Progenitor cell of endocrine pancreas (in vitro differentiated cells): ENCODE measurements around the gene SLC23A3. TPM values are rescaled to one million over a fixed set of nuclear protein-coding genes. Genes with fewer than 3 reads are reported as not detected.
A peak's percentile ranks its signal among the peaks of the same experiment; 100 is the strongest.

Experiments used
- DNase-seq: peaks from one replicate; pipeline ENCODE4 v3.0.0; 2021; ENCODE audit warnings: low spot score; ENCODE audit not compliant: unreplicated experiment
- H3K27ac Mint-ChIP-seq: 2 replicates; pipeline ENCODE4 v1.8.0; 2021; ENCODE audit warnings: mild to moderate bottlenecking, moderate library complexity, mixed read lengths
- H3K27me3 Mint-ChIP-seq: 2 replicates; pipeline ENCODE4 v1.8.0; 2021; ENCODE audit warnings: mixed read lengths
- H3K36me3 Mint-ChIP-seq: 2 replicates; pipeline ENCODE4 v1.8.0; 2022; ENCODE audit warnings: mixed read lengths; ENCODE audit not compliant: insufficient read depth
- H3K4me1 Mint-ChIP-seq: 2 replicates; pipeline ENCODE4 v1.8.0; 2021; ENCODE audit warnings: low read depth, mixed read lengths
- H3K4me3 Mint-ChIP-seq: 2 replicates; pipeline ENCODE4 v1.8.0; 2021; ENCODE audit warnings: low read depth, mild to moderate bottlenecking, moderate library complexity, mixed read lengths
- H3K9me3 Mint-ChIP-seq: 2 replicates; pipeline ENCODE4 v1.8.0; 2021; ENCODE audit warnings: low read depth, mixed read lengths
- CTCF ChIP-seq: fragments of 200-600 bp; sonication (generic); IDR thresholded peaks from one replicate; pipeline ENCODE4 v1.5.0; 2021; ENCODE audit warnings: antibody characterized with exemption, mild to moderate bottlenecking; ENCODE audit not compliant: unreplicated experiment
- total RNA-seq: library from RNA; stranded (reverse); gene quantifications from 2 replicates; pipeline ENCODE4 v1.2.1, GENCODE V29; 2021

The SLC23A3 gene
- total RNA-seq, 1 donor from 2014 or later: 2.8 TPM

- H3K9me3 Mint-ChIP-seq: no peaks in the 10 kb centered on the region
- H3K4me1 Mint-ChIP-seq: peaks cover 5% of the 10 kb centered on the region
- H3K36me3 Mint-ChIP-seq: peaks cover 4% of the 10 kb centered on the region
- DNase-seq: no peak
- H3K27ac Mint-ChIP-seq: no peak overlapping the region
- TF ChIP-seq CTCF: no peak
- H3K27me3 Mint-ChIP-seq: peaks cover 6% of the 10 kb centered on the region
- H3K4me3 Mint-ChIP-seq: no peak overlapping the region
These were observed 11.8 kb downstream of the SLC23A3 start for GRCh38 chr2:219158025-219158424.

DNA sequence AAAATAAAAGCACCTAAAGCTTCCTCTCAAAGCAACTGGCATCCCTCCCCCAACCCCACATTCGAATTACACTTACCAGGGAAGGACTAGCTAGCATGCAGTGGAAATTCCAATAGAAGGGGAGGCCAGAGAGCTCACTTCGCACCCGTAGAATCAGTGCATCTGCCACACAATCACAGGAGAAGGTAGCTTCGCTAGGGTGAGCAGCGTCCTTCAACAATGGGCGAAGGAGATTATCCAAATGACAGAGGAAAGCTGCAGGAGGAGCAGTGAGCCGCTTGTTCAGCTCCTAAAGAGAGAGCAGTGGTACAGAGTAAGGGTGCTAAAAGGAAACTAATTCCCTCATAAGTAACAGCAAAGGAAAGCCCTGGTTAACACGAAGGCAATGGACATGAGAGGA, 12.4 kb downstream of the SLC23A3 start:
- Mint-ChIP-seq H3K27ac (no peak overlapping the region), H3K4me3 (no peak overlapping the region), H3K36me3 (peaks cover 4% of the 10 kb centered on the region), H3K4me1 (peaks cover 5% of the 10 kb centered on the region), H3K9me3 (no peaks in the 10 kb centered on the region), H3K27me3 (peaks cover 3% of the 10 kb centered on the region)
- TF ChIP-seq CTCF: no peak
- no peak for DNase-seq

DNA sequence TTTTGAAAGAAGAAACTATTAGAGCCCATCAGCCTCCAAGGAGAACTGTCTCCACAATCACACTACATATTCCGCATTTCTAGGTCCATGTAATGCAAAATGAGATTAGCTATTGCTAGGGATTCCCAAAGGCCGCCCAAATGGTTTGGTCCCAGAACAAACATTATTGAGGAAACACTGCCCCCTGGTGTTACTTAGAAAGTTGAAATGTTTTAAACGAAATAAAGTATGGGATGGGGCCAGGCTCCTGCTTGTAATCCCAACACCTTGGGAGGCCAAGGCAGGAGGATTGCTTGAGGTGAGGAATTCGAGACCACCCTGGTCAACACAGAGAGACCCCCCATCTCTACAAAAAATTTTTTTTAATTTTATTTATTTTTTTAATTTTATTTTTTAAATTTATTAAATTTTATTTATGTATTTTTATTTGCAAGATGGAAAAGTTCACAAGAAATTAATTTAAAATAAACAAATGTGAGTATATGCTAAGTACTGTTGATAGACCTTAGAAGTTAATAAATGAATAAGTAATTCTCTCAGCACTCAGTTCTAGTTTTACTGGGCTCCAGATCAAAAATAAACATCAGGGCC, 14.7 kb downstream of the SLC23A3 start:
- Mint-ChIP-seq H3K27me3 (peaks cover 3% of the 10 kb centered on the region), H3K4me3 (no peak overlapping the region), H3K27ac (no peak overlapping the region), H3K36me3 (peaks cover 4% of the 10 kb centered on the region), H3K9me3 (no peaks in the 10 kb centered on the region), H3K4me1 (peaks cover 2% of the 10 kb centered on the region)
- peak; percentile 69 for TF ChIP-seq CTCF
- DNase-seq: no peak

GRCh38 chr2:219149667-219150066, 20.2 kb downstream of the SLC23A3 start:
- Mint-ChIP-seq H3K27ac (no peak overlapping the region), H3K27me3 (peaks cover 13% of the 10 kb centered on the region), H3K36me3 (peaks cover 13% of the 10 kb centered on the region), H3K9me3 (no peaks in the 10 kb centered on the region), H3K4me1 (no peaks in the 10 kb centered on the region), H3K4me3 (no peak overlapping the region)
- DNase-seq: no peak
- TF ChIP-seq CTCF: no peak

DNA sequence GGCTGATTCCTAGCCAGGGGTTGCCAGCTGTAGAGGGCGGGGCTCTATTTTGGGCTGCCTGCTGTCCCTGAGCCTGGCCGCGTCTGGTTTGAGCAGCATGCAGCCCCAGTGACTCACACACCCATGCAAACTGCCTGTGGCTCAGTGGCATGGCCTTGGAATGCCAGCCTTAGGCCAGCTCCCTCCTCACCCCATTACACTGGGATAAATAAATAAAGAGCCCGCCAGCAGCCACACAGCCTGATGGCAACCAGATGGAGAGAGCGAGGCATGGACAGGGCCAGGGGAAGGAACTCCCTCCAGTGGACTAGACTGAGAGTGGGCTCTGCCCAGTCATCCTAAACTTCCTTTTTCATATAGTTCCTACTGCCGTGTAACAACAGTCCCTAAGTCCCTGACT, 27.5 kb downstream of the SLC23A3 start:
- Mint-ChIP-seq H3K36me3 (peaks cover 38% of the 10 kb centered on the region), H3K27ac (no peak overlapping the region), H3K4me1 (no peaks in the 10 kb centered on the region), H3K4me3 (no peak overlapping the region), H3K27me3 (peaks cover 61% of the 10 kb centered on the region), H3K9me3 (no peaks in the 10 kb centered on the region)
- TF ChIP-seq CTCF: no peak
- DNase-seq: no peak
